Thyroid gland (tissue), 4 donors: ENCODE data around the gene CRY1.

ENCODE experiments used
- CTCF ChIP-seq, 6 experiments: fragments of 200-600 bp in 3 of 6; fragments of 450-650 bp in 3 of 6; sonication (generic) in 3 of 6; IDR thresholded peaks; one replicate each; pipeline ENCODE4 v1.5.1; 2016 to 2019; ENCODE audit warnings: antibody characterized with exemption in 6 of 6, mild to moderate bottlenecking in 2 of 6, inconsistent platforms in 1 of 6, moderate library complexity in 1 of 6
- POLR2A ChIP-seq, 2 donors: fragments of 450-650 bp; IDR thresholded peaks; one replicate each; pipeline ENCODE4 v1.6.1; 2017; ENCODE audit warnings: antibody characterized with exemption in 2 of 2, mild to moderate bottlenecking in 2 of 2, moderate library complexity in 1 of 2

- TF ChIP-seq CTCF (IDR thresholded peaks at IDR 0.05), result no peak
- TF ChIP-seq POLR2A (IDR thresholded peaks at IDR 0.05), result no peak
These were observed 8.9 kb upstream of the CRY1 start for GRCh38 chr12:107102294-107102693.
